Measurements from ENCODE around the gene TPPP2.
"Not testable (repeated sequence)": the region's sequence is repeated elsewhere in the genome, so short reads cannot be mapped to it uniquely, and the experiment has no call there.

Gene TPPP2

DNA sequence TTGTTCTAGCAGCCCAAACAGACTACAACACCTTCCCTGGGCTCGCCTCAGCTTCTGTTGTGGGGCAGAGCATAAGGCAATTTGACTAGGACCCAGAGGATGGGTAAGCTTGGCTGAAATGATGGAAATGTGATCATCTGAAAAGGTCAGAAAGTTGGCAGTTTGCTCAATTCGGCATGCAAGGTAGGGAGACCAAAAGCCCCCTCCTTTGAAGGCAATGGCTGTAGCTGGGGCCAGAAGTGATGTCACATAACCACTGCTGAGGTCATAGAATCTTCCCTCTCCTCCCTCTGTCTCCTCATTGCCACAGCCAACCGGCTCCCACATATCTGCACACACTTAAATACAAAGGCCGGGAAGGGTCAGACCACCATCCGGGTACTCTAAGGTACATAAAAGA is at the start of gene TPPP2:
Gene TPPP2 (plus strand): TSS at position 301 of the 400 bp plus-strand sequence. CDS start 365 bp downstream, outside the sequence.
- DNase-seq (ENCODE audit: low read depth in 2 of 2): no peak

GRCh38 chr14:20980906-20981305 is 49.1 kb upstream of the TPPP2 start:
- no peak for DNase-seq (ENCODE audit: low read depth in 2 of 2)

GRCh38 chr14:20982646-20983369 is 47.2 kb upstream of the TPPP2 start:
- no peak for DNase-seq (ENCODE audit: low read depth in 2 of 2)

- DNase-seq (ENCODE audit: low read depth in 2 of 2): not testable (repeated sequence)
Measured at GRCh38 chr14:20985650-20986049, 44.4 kb upstream of the TPPP2 start.

GRCh38 chr14:20986811-20987210 is 43.2 kb upstream of the TPPP2 start:
- DNase-seq (ENCODE audit: low read depth in 2 of 2): no peak

GRCh38 chr14:20988717-20989470 is 41.1 kb upstream of the TPPP2 start:
- no peak for DNase-seq (ENCODE audit: low read depth in 2 of 2)

DNA sequence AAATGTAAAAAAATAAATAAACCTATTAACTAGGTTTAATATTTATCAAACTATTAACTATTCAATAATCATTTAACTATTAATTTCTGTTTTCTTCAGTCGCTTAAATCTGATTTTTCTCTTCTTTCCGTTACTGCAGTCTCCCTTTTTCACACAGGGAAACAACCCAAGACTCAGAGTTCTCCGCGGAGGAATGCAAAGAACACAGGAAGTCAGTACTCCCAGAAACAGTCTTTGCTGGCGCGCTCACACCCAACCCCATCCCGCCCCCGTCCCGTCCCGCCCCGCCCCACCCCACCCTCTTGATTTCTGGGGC is 40.6 kb upstream of the TPPP2 start:
- DNase-seq (ENCODE audit: low read depth in 2 of 2): no peak

DNA sequence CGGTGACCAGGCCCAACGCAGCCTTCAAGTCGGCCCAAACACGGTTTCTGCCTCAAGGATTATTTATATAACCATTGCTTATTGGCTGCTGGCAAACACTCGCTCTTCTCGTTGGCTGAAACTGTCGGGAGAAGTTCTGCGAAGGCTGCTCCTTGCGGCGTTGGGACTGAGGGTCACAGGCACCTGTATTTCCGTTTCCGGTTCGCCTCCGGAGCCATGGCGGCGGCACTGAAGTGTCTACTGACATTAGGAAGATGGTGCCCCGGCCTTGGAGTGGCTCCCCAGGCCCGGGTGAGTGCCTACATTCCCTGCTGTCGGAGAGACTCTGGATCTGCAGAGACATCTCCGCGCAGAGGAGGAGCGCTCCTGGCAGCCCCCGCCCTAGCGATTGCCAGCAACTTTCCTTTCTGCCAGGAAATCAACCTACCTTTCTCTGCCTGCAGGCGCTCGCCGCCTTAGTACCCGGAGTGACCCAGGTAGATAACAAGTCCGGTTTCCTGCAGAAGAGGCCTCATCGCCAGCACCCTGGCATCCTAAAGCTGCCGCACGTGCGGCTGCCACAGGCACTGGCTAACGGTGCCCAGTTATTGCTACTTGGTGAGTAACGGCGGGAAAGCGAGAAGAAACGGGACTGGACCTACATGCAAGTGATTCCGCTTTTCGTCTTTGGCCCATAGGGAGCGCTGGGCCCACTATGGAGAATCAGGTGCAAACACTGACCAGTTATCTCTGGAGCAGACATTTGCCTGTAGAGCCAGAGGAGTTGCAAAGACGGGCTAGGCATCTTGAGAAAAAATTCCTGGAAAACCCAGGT is 40.0 kb upstream of the TPPP2 start, which contains the start of gene METTL17:
Gene METTL17 (plus strand): TSS at position 194 of the 814 bp plus-strand sequence. CDS start 23 bp downstream, at position 217.
- peak; percentile 80 to 83 for DNase-seq (ENCODE audit: low read depth in 2 of 2)

GRCh38 chr14:20996521-20996920 is 33.5 kb upstream of the TPPP2 start:
- no peak for DNase-seq (ENCODE audit: low read depth in 2 of 2)

- no peak for DNase-seq (ENCODE audit: low read depth in 2 of 2)
Measured at GRCh38 chr14:20997115-20997514, 32.9 kb upstream of the TPPP2 start.

DNA sequence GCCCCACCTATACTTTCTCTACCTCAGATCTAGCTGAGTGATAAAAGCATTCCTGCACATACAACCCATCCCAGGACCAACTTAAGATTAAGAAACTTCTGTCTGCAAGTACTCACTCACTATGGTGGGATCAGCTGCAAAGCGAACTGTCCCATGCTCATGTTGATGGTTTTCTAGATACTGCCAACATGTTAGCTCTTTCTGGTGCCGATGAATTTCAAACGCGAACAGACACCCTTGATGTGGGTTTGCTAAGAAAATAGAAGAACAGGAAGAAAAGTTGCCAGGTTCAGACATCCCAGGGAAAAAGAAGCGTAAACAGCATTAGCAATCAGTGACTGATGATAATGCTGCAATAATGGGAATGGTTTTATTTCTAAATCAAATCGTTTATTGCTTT is 32.5 kb upstream of the TPPP2 start:
- no peak for DNase-seq (ENCODE audit: low read depth in 2 of 2)

GRCh38 chr14:20998139-20998538 is 31.9 kb upstream of the TPPP2 start:
- DNase-seq (ENCODE audit: low read depth in 2 of 2): no peak

- no peak for DNase-seq (ENCODE audit: low read depth in 2 of 2)
Measured at GRCh38 chr14:20998674-20999366, 31.2 kb upstream of the TPPP2 start, which contains the start of gene SLC39A2. Gene SLC39A2 (plus strand): TSS chr14:20999293. CDS start chr14:20999447, 154 bp downstream.

DNA sequence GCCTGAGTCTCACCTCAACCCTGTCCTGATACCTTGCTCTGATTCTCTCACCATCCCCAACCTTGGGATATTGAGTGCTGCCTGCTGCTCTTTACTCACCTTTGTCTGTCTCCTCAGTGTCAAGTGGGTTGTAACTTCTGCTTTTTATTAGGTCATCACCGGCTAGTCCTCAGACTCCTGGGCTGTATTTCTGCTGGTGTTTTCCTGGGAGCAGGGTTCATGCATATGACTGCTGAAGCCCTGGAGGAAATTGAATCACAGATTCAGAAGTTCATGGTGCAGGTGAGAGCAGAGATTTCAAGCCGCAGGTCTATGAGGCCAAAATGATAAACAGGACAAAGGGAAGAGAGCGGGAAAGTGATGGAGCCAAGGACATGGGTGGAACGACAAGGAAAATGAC is 30.4 kb upstream of the TPPP2 start:
- DNase-seq (ENCODE audit: low read depth in 2 of 2): no peak

DNA sequence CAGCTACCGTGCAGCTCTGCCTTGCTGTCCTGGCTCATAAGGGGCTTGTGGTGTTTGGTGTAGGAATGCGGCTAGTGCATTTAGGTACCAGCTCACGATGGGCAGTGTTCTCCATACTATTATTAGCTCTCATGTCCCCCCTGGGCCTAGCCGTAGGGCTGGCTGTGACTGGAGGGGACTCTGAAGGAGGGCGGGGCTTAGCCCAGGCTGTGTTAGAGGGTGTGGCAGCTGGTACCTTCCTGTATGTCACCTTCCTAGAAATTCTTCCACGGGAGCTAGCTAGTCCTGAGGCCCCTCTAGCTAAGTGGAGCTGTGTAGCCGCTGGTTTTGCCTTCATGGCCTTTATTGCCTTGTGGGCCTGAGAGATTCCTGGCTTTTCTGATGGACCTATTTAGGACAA is 28.8 kb upstream of the TPPP2 start:
- no peak for DNase-seq (ENCODE audit: low read depth in 2 of 2)

- no peak for DNase-seq (ENCODE audit: low read depth in 2 of 2)
Measured at GRCh38 chr14:21003788-21004346, 26.1 kb upstream of the TPPP2 start.

DNA sequence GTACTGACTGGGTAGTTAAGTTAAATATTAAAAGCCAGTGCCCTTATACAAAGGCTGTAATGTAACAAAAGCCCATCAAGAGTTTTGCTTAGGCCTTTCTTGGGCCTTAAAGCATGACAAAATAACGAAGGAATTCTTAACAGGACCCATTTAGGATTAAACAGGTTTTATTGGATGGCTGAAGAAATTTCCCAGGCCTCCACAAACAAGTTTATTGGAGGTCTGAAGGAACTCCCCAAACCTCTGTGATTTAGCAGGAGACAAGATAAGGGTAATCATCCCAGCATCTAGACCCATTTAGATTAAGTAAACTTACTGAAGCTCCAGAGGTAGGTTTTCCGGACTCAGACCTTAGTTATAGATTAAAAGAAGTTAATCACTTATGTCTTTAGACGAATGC is 20.3 kb upstream of the TPPP2 start:
- DNase-seq (ENCODE audit: low read depth in 2 of 2): not testable (repeated sequence)

GRCh38 chr14:21011136-21011535 is 18.9 kb upstream of the TPPP2 start:
- DNase-seq (ENCODE audit: low read depth in 2 of 2): no peak

DNA sequence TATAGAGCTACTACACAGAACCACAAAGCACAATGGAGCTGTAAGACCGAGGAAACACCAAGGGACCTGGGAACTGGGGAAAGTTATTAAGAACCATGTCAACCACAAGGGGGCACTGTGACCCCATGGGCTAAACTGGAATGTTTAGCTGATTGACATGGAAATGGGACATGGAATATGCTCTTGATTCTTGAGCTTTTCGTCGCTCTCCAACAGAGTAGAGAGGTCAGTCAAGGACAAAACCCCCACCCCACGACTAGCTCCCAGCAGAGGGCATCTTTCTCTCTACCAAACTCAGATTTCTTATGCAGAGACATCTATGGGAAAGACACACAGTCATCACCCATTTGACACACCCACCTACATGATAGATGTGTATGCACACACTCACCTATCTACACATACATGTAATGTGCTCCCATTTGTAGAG is 15.2 kb upstream of the TPPP2 start:
- DNase-seq (ENCODE audit: low read depth in 2 of 2): peak; percentile 49 to 52

GRCh38 chr14:21015312-21015711 is 14.7 kb upstream of the TPPP2 start:
- no peak for DNase-seq (ENCODE audit: low read depth in 2 of 2)
